SKM-1 treated with dmso at 0.1 percent for 144 hours (cell line): Measurements from ENCODE around the gene LRRC74B.
A peak's percentile ranks its signal among the peaks of the same experiment; 100 is the strongest.
"Not testable (repeated sequence)": the region's sequence is repeated elsewhere in the genome, so short reads cannot be mapped to it uniquely, and the experiment has no call there.

Source experiments
- DNase-seq: peaks from one replicate; lab custom pipeline; 2025; ENCODE audit not compliant: unreplicated experiment; lab: John Stamatoyannopoulos, UW

The LRRC74B gene

GRCh38 chr22:21075516-21076138, 29.9 kb downstream of the LRRC74B start:
- DNase-seq, result no peak

DNA sequence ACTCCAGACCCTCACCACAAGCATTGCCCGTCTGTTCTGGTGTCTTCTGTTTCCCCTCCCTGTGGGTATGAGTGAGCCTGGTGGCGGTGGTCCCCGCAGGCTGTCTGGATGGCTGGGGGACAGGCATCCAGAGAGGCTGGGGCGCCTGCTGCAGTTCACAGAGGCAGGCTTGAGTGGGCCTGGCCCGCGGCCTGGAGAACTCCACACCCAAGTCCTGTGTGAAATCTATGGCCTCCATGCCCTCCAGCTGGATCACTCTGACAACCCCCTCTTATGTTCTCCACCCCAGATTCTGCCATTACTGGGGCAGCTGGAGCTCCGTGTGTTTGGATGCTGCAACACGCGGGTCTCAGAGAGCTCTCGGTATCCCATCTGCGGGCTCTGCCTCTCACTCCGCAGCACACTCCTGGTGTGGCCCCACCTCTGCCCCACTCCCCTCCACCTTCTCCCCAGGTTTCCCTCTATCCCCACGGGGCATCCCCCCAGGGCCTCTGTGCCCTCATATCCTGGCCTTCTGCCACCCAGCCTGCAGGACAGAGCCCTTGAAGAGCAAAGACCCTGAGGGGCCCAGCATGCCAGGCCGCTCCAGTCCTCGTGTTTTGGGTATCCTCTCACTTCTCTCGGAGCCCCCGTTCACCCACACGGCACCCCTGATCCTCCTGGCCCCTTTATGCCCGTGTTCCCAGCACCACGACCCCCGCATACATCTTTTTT, 31.3 kb downstream of the LRRC74B start:
- no peak for DNase-seq

DNA sequence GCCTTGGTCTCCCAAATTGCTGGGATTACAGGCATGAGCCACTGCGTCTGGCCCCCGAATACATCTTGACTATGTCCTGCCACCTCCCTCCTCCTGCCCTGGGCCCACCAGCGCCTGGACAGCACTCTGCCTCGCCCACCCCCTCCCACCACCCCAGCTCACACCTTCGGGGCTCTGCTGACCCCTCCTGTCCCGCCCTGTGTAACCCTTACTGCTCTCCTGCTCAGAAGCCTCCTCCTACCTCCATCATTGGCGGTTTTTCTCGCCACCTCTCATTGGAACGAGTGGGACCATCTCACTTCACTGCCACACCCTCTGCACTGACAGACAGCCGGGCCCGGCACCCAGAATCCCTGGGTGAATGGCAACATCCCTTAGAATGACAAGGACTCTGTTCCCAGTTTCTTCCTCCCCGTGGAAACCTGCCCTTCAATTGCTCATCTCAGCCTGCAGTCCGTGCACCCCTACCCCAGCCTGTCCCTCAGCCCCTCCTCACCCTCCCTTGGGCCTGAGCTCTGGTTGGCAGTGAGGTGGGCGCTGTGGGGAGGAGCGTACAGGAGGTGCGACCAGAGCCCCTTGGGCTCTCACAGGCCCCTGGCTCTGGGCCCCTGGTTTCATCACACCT, 32.2 kb downstream of the LRRC74B start:
- no peak for DNase-seq

- DNase-seq, result no peak
Measured at GRCh38 chr22:21078916-21079315, 33.2 kb downstream of the LRRC74B start.

DNA sequence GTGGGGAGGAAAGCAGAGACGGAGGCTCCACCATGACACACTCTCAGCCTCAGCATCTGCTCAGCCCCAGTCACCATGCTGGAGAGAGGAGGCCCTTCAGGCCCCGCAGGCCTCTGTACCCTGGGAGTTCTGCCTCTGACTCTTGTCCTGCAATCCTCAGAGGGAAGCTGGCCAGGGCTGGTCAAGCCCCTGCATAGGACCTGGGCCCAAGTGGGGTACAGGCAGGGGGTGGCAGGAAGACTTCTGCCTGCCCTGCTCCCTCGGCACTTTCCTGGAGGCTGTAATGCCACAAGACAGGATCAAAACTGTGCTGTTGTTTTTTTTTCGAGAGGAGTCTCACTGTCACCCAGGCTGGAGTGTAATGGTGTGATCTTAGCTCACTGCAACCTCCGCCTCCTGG, 33.7 kb downstream of the LRRC74B start:
- DNase-seq, result no peak

GRCh38 chr22:21080435-21081137, 34.8 kb downstream of the LRRC74B start:
- no peak for DNase-seq

- no peak for DNase-seq
Measured at GRCh38 chr22:21082248-21082647, 36.5 kb downstream of the LRRC74B start.

DNA sequence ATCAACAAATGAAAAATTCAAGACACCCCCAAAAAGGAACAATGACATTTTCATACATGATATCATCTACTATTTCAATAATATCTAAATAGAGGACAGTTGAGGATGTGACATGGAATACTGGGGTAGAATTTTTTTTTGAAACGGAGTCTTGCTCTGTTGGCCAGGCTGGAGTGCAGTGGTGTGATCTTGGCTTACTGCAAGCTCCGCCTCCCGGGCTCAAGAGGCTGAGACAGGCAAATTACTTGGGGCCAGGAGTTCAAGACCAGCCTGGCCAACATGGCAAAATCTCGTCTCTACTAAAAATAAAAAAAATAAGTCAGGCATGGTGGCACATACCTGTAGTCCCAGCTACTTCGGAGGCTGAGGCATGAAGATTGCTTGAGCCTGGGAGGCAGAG, 41.4 kb downstream of the LRRC74B start:
- no peak for DNase-seq

GRCh38 chr22:21087926-21088325, 42.2 kb downstream of the LRRC74B start:
- not testable (repeated sequence) for DNase-seq

DNA sequence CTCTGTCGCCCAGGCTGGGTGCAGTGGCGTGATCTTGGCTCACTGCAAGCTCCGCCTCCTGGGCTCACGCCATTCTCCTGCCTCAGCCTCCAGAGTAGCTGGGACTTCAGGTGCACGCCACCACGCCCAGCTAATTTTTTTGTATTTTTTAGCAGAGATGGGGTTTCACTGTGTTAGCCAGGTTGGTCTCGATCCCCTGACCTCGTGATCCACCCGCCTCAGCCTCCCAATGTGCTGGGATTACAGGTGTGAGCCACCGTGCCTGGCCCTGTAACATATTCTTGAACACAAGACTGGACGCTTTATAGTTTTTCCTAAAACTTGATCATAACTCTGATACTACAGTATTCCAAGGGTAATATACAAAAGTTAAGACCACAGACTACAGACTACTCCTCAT, 45.5 kb downstream of the LRRC74B start:
- not testable (repeated sequence) for DNase-seq

- DNase-seq, result no peak
Measured at GRCh38 chr22:21092797-21093554, 47.2 kb downstream of the LRRC74B start.

DNA sequence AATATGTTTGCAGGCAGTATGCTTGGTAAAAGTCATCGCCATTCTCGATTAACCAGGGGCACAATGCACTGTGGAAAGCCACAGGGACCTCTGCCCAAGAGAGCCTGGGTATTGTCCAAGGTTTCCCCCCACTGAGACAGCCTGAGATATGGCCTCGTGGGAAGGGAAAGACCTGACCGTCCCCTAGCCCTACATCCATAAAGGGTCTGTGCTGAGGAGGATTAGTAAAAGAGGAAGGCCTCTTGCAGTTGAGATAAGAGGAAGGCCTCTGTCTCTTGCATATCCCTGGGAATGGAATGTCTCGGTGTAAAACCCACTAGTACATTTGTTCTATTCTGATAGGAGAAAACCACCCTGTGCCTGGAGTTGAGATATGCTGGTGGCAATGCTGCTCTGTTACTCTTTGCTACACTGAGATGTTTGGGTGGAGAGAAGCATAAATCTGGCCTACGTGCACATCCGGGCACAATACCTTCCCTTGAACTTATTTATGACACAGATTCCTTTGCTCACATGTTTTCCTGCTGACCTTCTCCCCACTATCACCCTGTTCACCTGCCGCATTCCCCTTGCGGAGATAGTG, 47.9 kb downstream of the LRRC74B start:
- DNase-seq, result not testable (repeated sequence)

- no peak for DNase-seq
Measured at GRCh38 chr22:21094911-21095772, 49.4 kb downstream of the LRRC74B start.

GRCh38 chr22:21095773-21096107, 50.0 kb downstream of the LRRC74B start:
- DNase-seq, result no peak

DNA sequence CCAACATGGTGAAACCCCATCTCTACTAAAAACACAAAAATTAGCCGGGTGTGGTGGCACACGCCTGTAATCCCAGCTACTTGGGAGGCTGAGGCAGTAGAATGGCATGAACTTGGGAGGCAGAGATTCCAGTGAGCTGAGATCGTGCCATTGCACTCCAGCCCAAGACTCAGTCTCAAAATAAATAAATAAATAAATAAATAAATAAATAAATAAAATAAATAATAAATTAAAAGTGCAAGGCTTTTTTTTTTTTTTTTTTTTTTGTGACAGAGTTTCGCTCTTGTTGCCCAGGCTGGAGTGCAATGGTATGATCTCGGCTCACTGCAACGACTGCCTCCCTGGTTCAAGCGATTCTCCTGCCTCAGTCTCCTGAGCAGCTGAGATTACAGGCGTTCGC, 51.1 kb downstream of the LRRC74B start:
- not testable (repeated sequence) for DNase-seq

- DNase-seq, result peak; percentile 11
Measured at GRCh38 chr22:21098099-21098671, 52.4 kb downstream of the LRRC74B start.

DNA sequence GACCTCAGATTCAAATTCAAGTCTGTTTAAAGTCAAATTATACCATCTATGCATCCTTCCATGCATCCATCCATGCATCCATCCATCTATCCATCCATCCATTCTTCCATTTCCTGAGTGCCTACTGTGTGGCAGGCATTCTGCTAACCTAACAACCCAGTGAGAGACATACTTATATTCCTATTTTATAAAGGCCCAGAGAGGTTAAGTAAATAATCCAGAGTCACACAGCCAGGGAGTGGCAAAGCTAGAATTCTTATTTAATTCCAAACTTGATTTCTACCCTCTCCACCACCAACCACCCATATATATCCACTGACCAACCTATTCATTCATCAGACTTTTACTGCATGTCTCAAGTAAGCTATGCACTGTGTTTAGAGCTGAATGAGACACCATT, 53.8 kb downstream of the LRRC74B start:
- no peak for DNase-seq

DNA sequence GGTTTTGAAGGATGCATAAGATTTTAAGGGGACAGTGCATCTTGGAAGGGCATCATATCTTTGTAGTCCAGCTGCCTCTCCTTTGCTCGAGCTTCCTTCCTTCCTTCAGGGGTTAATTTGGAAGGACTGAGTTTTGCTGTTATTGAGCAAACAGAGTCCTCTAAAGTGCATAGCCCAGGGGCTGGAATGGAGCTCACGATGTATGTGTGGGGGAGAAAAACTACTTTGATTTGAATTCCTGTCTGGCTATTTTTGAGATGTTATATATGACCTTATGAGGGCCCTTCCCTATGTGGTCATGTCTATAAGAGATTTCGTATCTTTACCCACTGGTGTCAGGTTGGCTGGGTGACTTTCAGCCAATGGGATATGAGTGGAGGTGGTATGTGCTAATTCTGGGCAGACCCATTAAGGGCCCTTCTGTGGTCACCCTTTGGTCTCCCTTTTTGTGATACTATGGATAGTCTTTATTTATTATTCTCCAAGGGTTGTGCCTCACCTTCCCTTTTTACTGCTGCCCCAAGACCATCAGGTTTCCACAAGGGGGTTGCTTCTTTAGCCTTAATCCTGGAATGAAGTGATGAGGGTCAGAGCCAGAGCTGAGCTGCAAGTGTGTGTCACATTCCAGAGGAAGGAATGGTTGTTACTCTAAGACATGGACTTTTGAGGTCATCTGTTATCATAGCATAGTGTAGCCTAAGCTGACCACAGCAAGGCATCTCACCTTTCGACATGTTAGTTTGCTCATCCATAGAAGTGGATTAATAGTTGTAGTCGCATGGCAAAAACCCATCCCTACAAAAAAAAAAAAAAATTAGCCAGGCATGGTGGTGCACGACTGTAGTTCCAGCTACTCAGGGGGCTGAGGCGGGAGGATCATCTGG, 54.6 kb downstream of the LRRC74B start:
- no peak for DNase-seq
